Stomach (tissue), 9 donors: ENCODE measurements around the gene MEF2A. TPM values are rescaled to one million over a fixed set of nuclear protein-coding genes. Genes with fewer than 3 reads are reported as not detected.

ENCODE experiments used
- DNase-seq, 2 donors: peaks; one replicate each; pipeline versions ENCODE4 v3.0.0 to v3.0.0-alpha.2; 2013 to 2019
- H3K27ac ChIP-seq, 5 donors: fragments of 200-600 bp in 4 of 5; sonication (generic) in 4 of 5; one replicate each; pipeline ENCODE4 v1.5.1; 2013 to 2019; ENCODE audit warnings: mild to moderate bottlenecking in 1 of 5, moderate library complexity in 1 of 5
- H3K27me3 ChIP-seq, 3 donors: fragments of 200-600 bp; sonication (generic); one replicate each; pipeline ENCODE4 v1.5.1; 2017 to 2019; ENCODE audit warnings: mixed run types in 1 of 3
- H3K36me3 ChIP-seq, 4 donors: fragments of 200-600 bp; sonication (generic); 1 replicate in 3 of 4; 2 replicates in 1 of 4; pipeline ENCODE4 v1.5.1; 2016 to 2019
- H3K4me1 ChIP-seq, 4 donors: fragments of 200-600 bp; sonication (generic); one replicate each; pipeline ENCODE4 v1.5.1; 2016 to 2019
- H3K4me3 ChIP-seq, 4 donors: fragments of 200-600 bp; sonication (generic) in 3 of 4; one replicate each; pipeline ENCODE4 v1.5.1; 2016 to 2019; ENCODE audit warnings: mild to moderate bottlenecking in 1 of 4
- H3K9me3 ChIP-seq, 4 donors: fragments of 200-600 bp; sonication (generic); one replicate each; pipeline ENCODE4 v1.5.1; 2016 to 2019
- EP300 ChIP-seq: sonication (generic); formaldehyde crosslinking; IDR thresholded peaks from one replicate; pipeline ENCODE4 v1.6.1; 2017; ENCODE audit warnings: antibody characterized with exemption
- POLR2A ChIP-seq, 4 donors: fragments of 450-650 bp; IDR thresholded peaks; one replicate each; pipeline ENCODE4 v1.6.1; 2016; ENCODE audit warnings: antibody characterized with exemption in 4 of 4, control low read depth in 2 of 4, mild to moderate bottlenecking in 1 of 4, moderate library complexity in 1 of 4
- POLR2AphosphoS5 ChIP-seq, 3 donors: sonication (generic); formaldehyde crosslinking; IDR thresholded peaks; one replicate each; pipeline ENCODE4 v1.6.1; 2016; ENCODE audit warnings: antibody characterized with exemption in 3 of 3
- WGBS, 5 donors: extraction: QIAGEN DNeasy Blood & Tissue Kit in 3 of 5; methylation state at CpG; one replicate each; pipeline versions ENCODE4 v1.1.5 to v1.1.7; 2013 to 2018; 5-methylcytosine and 5-hydroxymethylcytosine counted together
- intact Hi-C: fragments of 100-400 bp; cut with DNase I; formaldehyde crosslinking; loops from one replicate; pipeline ENCODE4 v1.15.1; 2023; ENCODE audit warnings: low total_unique reads
- polyA plus RNA-seq, 3 donors: library from polyadenylated mRNA; stranded (reverse); fragments of 200-250 nt; gene quantifications; one replicate each; pipeline ENCODE4 v1.2.3, GENCODE V29; 2013
- total RNA-seq, 5 donors: library from RNA; depleted of rRNA; stranded (reverse); fragments of >200 nt; gene quantifications; one replicate each; pipeline versions ENCODE4 v1.1.0 to v1.2.3, GENCODE V29; 2014 to 2016
- TF ChIP-seq, protein P1 (sequence below), 7 experiments: fragments of 450-650 bp in 4 of 7; fragments of 200-600 bp in 3 of 7; sonication (generic) in 3 of 7; IDR thresholded peaks; one replicate each; pipeline ENCODE4 v1.5.1; 2016 to 2019; ENCODE audit warnings: antibody characterized with exemption in 7 of 7, control low read depth in 2 of 7, mild to moderate bottlenecking in 1 of 7
- donor health status: healthy with polysubstance abuse.
- donor health status: Bipolar disorder and iron deficiency.
- donor health status: healthy.

Gene MEF2A
- total and polyA plus RNA-seq, 8 donors: 11.0 to 85.2 (median 26.7) TPM

GRCh38 chr15:99592145-99592791 lies 26.5 kb downstream of the MEF2A start:
- intact Hi-C loops: no loop called here
- no peak for DNase-seq
- TF ChIP-seq POLR2A (IDR thresholded peaks at IDR 0.05): no peak
- TF ChIP-seq, protein P1, sequence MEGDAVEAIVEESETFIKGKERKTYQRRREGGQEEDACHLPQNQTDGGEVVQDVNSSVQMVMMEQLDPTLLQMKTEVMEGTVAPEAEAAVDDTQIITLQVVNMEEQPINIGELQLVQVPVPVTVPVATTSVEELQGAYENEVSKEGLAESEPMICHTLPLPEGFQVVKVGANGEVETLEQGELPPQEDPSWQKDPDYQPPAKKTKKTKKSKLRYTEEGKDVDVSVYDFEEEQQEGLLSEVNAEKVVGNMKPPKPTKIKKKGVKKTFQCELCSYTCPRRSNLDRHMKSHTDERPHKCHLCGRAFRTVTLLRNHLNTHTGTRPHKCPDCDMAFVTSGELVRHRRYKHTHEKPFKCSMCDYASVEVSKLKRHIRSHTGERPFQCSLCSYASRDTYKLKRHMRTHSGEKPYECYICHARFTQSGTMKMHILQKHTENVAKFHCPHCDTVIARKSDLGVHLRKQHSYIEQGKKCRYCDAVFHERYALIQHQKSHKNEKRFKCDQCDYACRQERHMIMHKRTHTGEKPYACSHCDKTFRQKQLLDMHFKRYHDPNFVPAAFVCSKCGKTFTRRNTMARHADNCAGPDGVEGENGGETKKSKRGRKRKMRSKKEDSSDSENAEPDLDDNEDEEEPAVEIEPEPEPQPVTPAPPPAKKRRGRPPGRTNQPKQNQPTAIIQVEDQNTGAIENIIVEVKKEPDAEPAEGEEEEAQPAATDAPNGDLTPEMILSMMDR (IDR thresholded peaks at IDR 0.05): no peak
- no peak for TF ChIP-seq POLR2AphosphoS5 (IDR thresholded peaks at IDR 0.05)
- no peak overlapping the region for H3K4me3 ChIP-seq
- H3K27me3 ChIP-seq: no peaks in the 10 kb centered on the region
- peaks cover 3 to 64% (median 25%) of the 10 kb centered on the region in 4 donors for H3K4me1 ChIP-seq
- 72 to 84% (median 82%) methylated on average over 6 of the region's 6 CpGs for WGBS, 5 donors
- no peaks in the 10 kb centered on the region for H3K36me3 ChIP-seq
- H3K9me3 ChIP-seq: peaks cover 0 to 4% (median 0%) of the 10 kb centered on the region in 4 donors
- H3K27ac ChIP-seq: no peak overlapping the region

- DNase-seq: no peak
- Histone ChIP-seq H3K27me3 (no peaks in the 10 kb centered on the region), H3K4me3 (no peak overlapping the region), H3K27ac (no peak overlapping the region), H3K4me1 (peaks cover 3 to 64% (median 25%) of the 10 kb centered on the region in 4 donors), H3K9me3 (no peaks in the 10 kb centered on the region), H3K36me3 (no peaks in the 10 kb centered on the region)
- 80 to 95% (median 89%) methylated on average over 6 of the region's 6 CpGs for WGBS, 5 donors
- intact Hi-C loops: no loop called here
- TF ChIP-seq POLR2A (IDR thresholded peaks at IDR 0.05) (no peak), POLR2AphosphoS5 (IDR thresholded peaks at IDR 0.05) (no peak), EP300 (no peak)
- TF ChIP-seq, protein P1 (IDR thresholded peaks at IDR 0.05): no peak
Observed at GRCh38 chr15:99593070-99593469, 27.3 kb downstream of the MEF2A start.

- Histone ChIP-seq H3K27me3 (no peaks in the 10 kb centered on the region), H3K9me3 (no peaks in the 10 kb centered on the region), H3K27ac (no peak overlapping the region), H3K36me3 (peaks cover 0 to 5% (median 3%) of the 10 kb centered on the region in 4 donors), H3K4me1 (peaks cover 3 to 57% (median 25%) of the 10 kb centered on the region in 4 donors), H3K4me3 (no peak overlapping the region)
- 92 to 99% (median 96%) methylated on average over 2 of the region's 2 CpGs for WGBS, 5 donors
- TF ChIP-seq POLR2A (IDR thresholded peaks at IDR 0.05) (no peak), EP300 (no peak), POLR2AphosphoS5 (IDR thresholded peaks at IDR 0.05) (no peak)
- TF ChIP-seq, protein P1 (IDR thresholded peaks at IDR 0.05): no peak
- intact Hi-C loops: no loop called here
- DNase-seq: no peak
Observed at GRCh38 chr15:99594916-99595315, 29.1 kb downstream of the MEF2A start.

DNA sequence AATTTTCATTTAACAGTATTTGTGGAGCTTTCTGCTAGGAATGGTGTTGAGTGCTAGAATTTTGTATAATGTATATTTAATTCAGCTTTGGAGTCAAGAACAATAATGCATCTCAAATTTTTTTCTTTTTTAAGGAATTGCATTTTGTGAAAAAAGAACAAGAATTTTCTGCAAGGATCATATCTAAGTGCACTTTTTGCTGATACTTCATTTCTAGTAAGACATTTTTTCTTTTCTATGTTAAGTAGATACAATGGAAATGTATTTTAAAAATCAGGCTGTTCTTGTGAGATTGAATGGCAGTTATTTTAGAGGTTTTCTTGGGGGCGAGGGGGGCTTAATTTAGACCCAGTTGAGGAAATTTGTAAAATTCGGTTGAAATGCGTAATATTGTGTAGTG lies 32.5 kb downstream of the MEF2A start:
- TF ChIP-seq EP300: no peak
- Histone ChIP-seq H3K9me3 (no peaks in the 10 kb centered on the region), H3K27ac (no peak overlapping the region), H3K27me3 (no peaks in the 10 kb centered on the region), H3K4me1 (peaks cover 0 to 33% (median 8%) of the 10 kb centered on the region in 4 donors), H3K36me3 (peaks cover 0 to 15% (median 11%) of the 10 kb centered on the region in 4 donors), H3K4me3 (no peak overlapping the region)
- no peak for DNase-seq
- 95 to 100% (median 98%) methylated on average over 3 of the region's 3 CpGs for WGBS, 5 donors
- intact Hi-C loops: no loop called here

DNA sequence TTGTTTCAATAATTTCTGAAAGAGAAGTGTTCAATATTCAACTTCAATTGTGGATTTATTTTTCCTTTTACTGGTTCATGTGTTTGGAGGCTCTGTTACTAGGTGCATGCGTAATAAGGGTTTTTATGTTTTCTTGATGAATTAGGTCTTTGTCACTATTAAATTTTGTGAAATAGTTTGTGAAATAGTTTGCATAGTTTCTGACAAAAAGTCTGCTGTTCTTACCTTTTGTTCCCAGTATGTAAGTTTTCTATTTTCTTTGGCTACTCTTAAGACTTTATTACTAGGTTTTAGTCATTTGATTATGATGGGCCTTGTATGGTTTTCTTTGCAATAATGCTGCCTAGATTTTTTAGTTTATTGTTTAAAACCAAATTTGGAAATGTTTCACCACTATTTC lies 38.0 kb downstream of the MEF2A start:
- TF ChIP-seq, protein P1 (IDR thresholded peaks at IDR 0.05): no peak
- TF ChIP-seq EP300 (no peak), POLR2A (IDR thresholded peaks at IDR 0.05) (no peak), POLR2AphosphoS5 (IDR thresholded peaks at IDR 0.05) (no peak)
- DNase-seq: no peak
- Histone ChIP-seq H3K4me1 (peaks cover 0 to 38% (median 17%) of the 10 kb centered on the region in 4 donors), H3K4me3 (no peak overlapping the region), H3K36me3 (peaks cover 0 to 15% (median 11%) of the 10 kb centered on the region in 4 donors), H3K27ac (no peak overlapping the region), H3K27me3 (no peaks in the 10 kb centered on the region), H3K9me3 (no peaks in the 10 kb centered on the region)
- intact Hi-C loops: no loop called here
- 90 to 100% (median 94%) methylated on average over 1 of the region's 1 CpG for WGBS, 5 donors
